ENCODE data around the gene RMDN2. TPM values are rescaled to one million over a fixed set of nuclear protein-coding genes. Genes with fewer than 3 reads are reported as not detected.
"Not testable (repeated sequence)": the region's sequence is repeated elsewhere in the genome, so short reads cannot be mapped to it uniquely, and the experiment has no call there.

The RMDN2 gene
- total and polyA plus RNA-seq, 10 of the 15 experiments (the other 5 are each of a cell fraction or from before 2014, with no cell fraction given): 2.6 to 12.4 (median 9.2) TPM

DNA sequence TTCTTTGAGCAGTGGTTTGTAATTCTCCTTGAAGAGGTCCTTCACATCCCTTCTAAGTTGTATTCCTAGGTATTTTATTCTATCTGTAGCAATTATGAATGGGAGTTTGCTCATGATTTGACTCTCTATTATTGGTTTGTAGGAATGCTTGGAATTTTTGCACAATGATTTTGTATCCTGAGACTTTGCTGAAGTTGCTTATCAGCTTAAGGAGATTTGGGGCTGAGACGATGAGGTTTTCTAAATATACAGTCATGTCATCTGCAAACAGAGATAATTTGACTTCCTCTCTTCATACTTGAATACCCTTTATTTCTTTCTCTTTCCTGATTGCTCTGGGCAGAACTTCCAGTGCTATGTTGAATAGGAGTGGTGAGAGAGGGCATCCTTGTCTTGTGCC, 12.5 kb downstream of the RMDN2 start:
- RAD21 ChIA-PET (ENCODE audit: unreplicated experiment); POLR2A ChIA-PET; DNase-seq (ENCODE audit: low read depth, low spot score); ATAC-seq; intact Hi-C loops (cut with micrococcal nuclease; ENCODE audit: unreplicated experiment); H3K9ac ChIP-seq (ENCODE audit: control insufficient read depth, insufficient read depth, low read length); H3K36me3 ChIP-seq (ENCODE audit: control insufficient read depth in 2 of 2, insufficient read depth in 2 of 2, low read length in 1 of 2); H4K20me1 ChIP-seq (ENCODE audit: control insufficient read depth, insufficient read depth); H3K79me2 ChIP-seq (ENCODE audit: control insufficient read depth, insufficient read depth, low read length); BruUV-seq (replicated peaks); in situ Hi-C loops (cut with MboI); H3K9me3 ChIP-seq (replicated peaks; ENCODE audit: control insufficient read depth, insufficient read depth, low read length); H3K4me2 ChIP-seq (ENCODE audit: control insufficient read depth, insufficient read depth); H3K4me3 ChIP-seq; FAIRE-seq; H3K27ac ChIP-seq (ENCODE audit: control insufficient read depth, insufficient read depth); H3K27me3 ChIP-seq (replicated peaks in 1 of 2; ENCODE audit: control insufficient read depth in 2 of 2, insufficient read depth in 2 of 2, low read length in 1 of 2); H2AFZ ChIP-seq (ENCODE audit: control insufficient read depth, low read depth, low read length): not testable (repeated sequence)
- ChIA-PET CTCF (interaction anchor here (0.7 to 1.8 kb wide), 2 partner anchors 43 to 60 kb away, joined by 3 to 5 read pairs; no protein-coding TSS in a partner anchor), SMC1A (ENCODE audit: uncharacterized antibody, unreplicated experiment) (interaction anchor here (1.7 kb wide), 1 partner anchor 60 kb away, joined by 5 read pairs; no protein-coding TSS in a partner anchor)
- 75% methylated on average over 1 of the region's 1 CpG for WGBS (ENCODE audit: insufficient coverage, insufficient replicate concordance, low lambda C conversion rate, missing lambda C conversion rate)
- peaks cover 15% of the 10 kb centered on the region for H3K4me1 ChIP-seq (ENCODE audit: control insufficient read depth, insufficient read depth, low read length)

DNA sequence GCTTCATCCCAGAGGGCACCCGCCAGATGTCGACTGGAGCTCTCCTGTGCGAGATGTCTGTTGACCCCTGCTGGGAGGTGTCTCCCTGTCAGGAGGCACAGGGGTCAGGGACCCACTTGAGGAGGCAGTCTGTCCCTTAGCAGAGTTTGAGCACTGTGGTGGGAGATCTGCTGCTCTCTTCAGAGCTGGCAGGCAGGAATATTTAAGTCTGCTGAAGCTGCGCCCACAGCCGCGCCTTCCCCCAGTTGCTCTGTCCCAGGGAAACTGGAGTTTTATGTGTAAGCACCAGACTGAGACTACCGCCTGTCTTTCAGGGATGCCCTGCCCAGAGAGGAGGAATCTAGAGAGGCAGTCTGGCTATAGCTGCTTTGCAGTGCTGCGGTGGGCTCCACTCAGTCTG, 16.2 kb downstream of the RMDN2 start:
- H4K20me1 ChIP-seq (ENCODE audit: control insufficient read depth, insufficient read depth); H2AFZ ChIP-seq (ENCODE audit: control insufficient read depth, low read depth, low read length); ATAC-seq; intact Hi-C loops (cut with micrococcal nuclease; ENCODE audit: unreplicated experiment); DNase-seq (ENCODE audit: low read depth, low spot score); SMC1A ChIA-PET (ENCODE audit: uncharacterized antibody, unreplicated experiment); H3K4me2 ChIP-seq (ENCODE audit: control insufficient read depth, insufficient read depth); H3K9me3 ChIP-seq (replicated peaks; ENCODE audit: control insufficient read depth, insufficient read depth, low read length); H3K4me3 ChIP-seq; RAD21 ChIA-PET (ENCODE audit: unreplicated experiment); H3K36me3 ChIP-seq (ENCODE audit: control insufficient read depth in 2 of 2, insufficient read depth in 2 of 2, low read length in 1 of 2); H3K27me3 ChIP-seq (replicated peaks in 1 of 2; ENCODE audit: control insufficient read depth in 2 of 2, insufficient read depth in 2 of 2, low read length in 1 of 2); H3K79me2 ChIP-seq (ENCODE audit: control insufficient read depth, insufficient read depth, low read length); H3K9ac ChIP-seq (ENCODE audit: control insufficient read depth, insufficient read depth, low read length); BruUV-seq (replicated peaks); FAIRE-seq; H3K4me1 ChIP-seq (ENCODE audit: control insufficient read depth, insufficient read depth, low read length); in situ Hi-C loops (cut with MboI); H3K27ac ChIP-seq (ENCODE audit: control insufficient read depth, insufficient read depth): not testable (repeated sequence)
- CTCF ChIA-PET: interaction anchor here (1.7 kb wide), 1 partner anchor 19 kb away, joined by 3 read pairs; no protein-coding TSS in a partner anchor
- WGBS (ENCODE audit: insufficient coverage, insufficient replicate concordance, low lambda C conversion rate, missing lambda C conversion rate): 93% methylated on average over 8 of the region's 8 CpGs
- POLR2A ChIA-PET: interaction anchor here (0.6 kb wide), 1 partner anchor 416 kb away, joined by 6 read pairs; no protein-coding TSS in a partner anchor
